GM23248 (cell line): ENCODE data around the gene PTPRO. TPM values are rescaled to one million over a fixed set of nuclear protein-coding genes. Genes with fewer than 3 reads are reported as not detected.

Source experiments
- DNase-seq: peaks from one replicate; pipeline ENCODE4 v3.0.0-alpha.2; 2015
- H2AFZ ChIP-seq: fragments of 200-600 bp; sonication (generic); 2 replicates; pipeline ENCODE4 v1.6.1; 2016; ENCODE audit warnings: antibody characterized with exemption
- H3F3A ChIP-seq: fragments of 200-600 bp; sonication (generic); 2 replicates; pipeline ENCODE4 v1.6.1; 2016; ENCODE audit warnings: mild to moderate bottlenecking, antibody characterized with exemption, mixed run types; ENCODE audit not compliant: insufficient read depth
- H3K27ac ChIP-seq: fragments of 200-600 bp; sonication (generic); 2 replicates; pipeline ENCODE4 v1.5.1; 2016; ENCODE audit warnings: mild to moderate bottlenecking
- H3K27me3 ChIP-seq: fragments of 200-600 bp; sonication (generic); replicated peaks from 2 replicates; pipeline ENCODE4 v1.6.1; 2016; ENCODE audit warnings: mild to moderate bottlenecking; ENCODE audit not compliant: insufficient read depth
- H3K36me3 ChIP-seq: fragments of 200-600 bp; sonication (generic); 2 replicates; pipeline ENCODE4 v1.6.1; 2016; ENCODE audit warnings: low read depth, mild to moderate bottlenecking
- H3K4me1 ChIP-seq: fragments of 200-600 bp; sonication (generic); 2 replicates; pipeline ENCODE4 v1.6.1; 2016; ENCODE audit warnings: mild to moderate bottlenecking; ENCODE audit not compliant: insufficient read depth
- H3K4me2 ChIP-seq: fragments of 200-600 bp; sonication (generic); one replicate; pipeline ENCODE4 v1.6.1; 2016; ENCODE audit warnings: mild to moderate bottlenecking; ENCODE audit not compliant: unreplicated experiment
- H3K4me3 ChIP-seq: fragments of 200-600 bp; sonication (generic); 2 replicates; pipeline ENCODE4 v1.5.1; 2016; ENCODE audit warnings: mild to moderate bottlenecking
- H3K79me2 ChIP-seq: fragments of 200-600 bp; sonication (generic); 2 replicates; pipeline ENCODE4 v1.6.1; 2016; ENCODE audit warnings: mild to moderate bottlenecking; ENCODE audit not compliant: insufficient read depth
- H3K9ac ChIP-seq: fragments of 200-600 bp; sonication (generic); 2 replicates; pipeline ENCODE4 v1.6.1; 2016; ENCODE audit warnings: mild to moderate bottlenecking
- H3K9me2 ChIP-seq: fragments of 200-600 bp; sonication (generic); 2 replicates; pipeline ENCODE4 v1.6.1; 2016; ENCODE audit warnings: mixed run types, mild to moderate bottlenecking, moderate library complexity; ENCODE audit not compliant: insufficient read depth
- H3K9me3 ChIP-seq: fragments of 200-600 bp; sonication (generic); one replicate; pipeline ENCODE4 v1.6.1; 2017; ENCODE audit warnings: low read depth
- H4K20me1 ChIP-seq: fragments of 200-600 bp; sonication (generic); 2 replicates; pipeline ENCODE4 v1.6.0; 2016; ENCODE audit not compliant: insufficient read depth
- EZH2 ChIP-seq: fragments of 200-600 bp; sonication (generic); IDR thresholded peaks from 2 replicates; pipeline ENCODE4 v1.6.1; 2018; ENCODE audit warnings: antibody characterized with exemption, mild to moderate bottlenecking; ENCODE audit not compliant: insufficient read depth, poor library complexity, severe bottlenecking
- EZH2phosphoT487 ChIP-seq: fragments of 200-600 bp; sonication (generic); IDR thresholded peaks from 2 replicates; pipeline ENCODE4 v1.6.1; 2018; ENCODE audit warnings: antibody characterized with exemption, moderate library complexity, mild to moderate bottlenecking, low read depth; ENCODE audit not compliant: insufficient read depth
- WGBS, 2 experiments: methylation state at CpG; one replicate each; pipeline ENCODE4 v1.1.6; 2015 to 2017; ENCODE audit warnings: low lambda C conversion rate in 2 of 2, low coverage in 1 of 2; ENCODE audit errors: missing lambda C conversion rate in 2 of 2; 5-methylcytosine and 5-hydroxymethylcytosine counted together
- in situ Hi-C: fragments of 300-500 bp; cut with MboI; formaldehyde crosslinking; loops from 2 replicates; pipeline ENCODE4 v1.15.0; 2020
- polyA plus RNA-seq: library from polyadenylated mRNA; unstranded; fragments of >200 nt; fragmentation: Nextera tagmentation; extraction: Ambion mirVana; gene quantifications from 2 replicates; pipeline ENCODE4 v1.2.1, GENCODE V29; 2016
- total RNA-seq: library from RNA; depleted of rRNA; stranded (reverse); fragments of >200 nt; shearing (Covaris generic); gene quantifications from 2 replicates; pipeline ENCODE4 v1.2.3, GENCODE V29; 2014

The PTPRO gene
- total and polyA plus RNA-seq, 2 experiments from 2014 or later: 0.22 to 0.24 TPM

GRCh38 chr12:15540469-15540872 lies 218.2 kb downstream of the PTPRO start:
- Histone ChIP-seq H3K4me2 (peak overlapping the region; percentile 34), H3K36me3 (no peaks in the 10 kb centered on the region), H3K9ac (0 out of 2 replicates have a peak overlapping the region, but pooled peaks have one; percentile 1), H3K27me3 (no peaks in the 10 kb centered on the region), H3K79me2 (no peaks in the 10 kb centered on the region), H3K9me3 (no peaks in the 10 kb centered on the region), H3K9me2 (no peaks in the 10 kb centered on the region), H4K20me1 (no peaks in the 10 kb centered on the region), H3K4me3 (peak overlapping the region; percentile 5; the same call in 1 of the 2 replicates), H3K27ac (peak overlapping the region; percentile 56), H2AFZ (no peak overlapping the region), H3K4me1 (peaks cover 40% of the 10 kb centered on the region), H3F3A (peaks cover 35% of the 10 kb centered on the region)
- in situ Hi-C loops: no loop called here
- WGBS, 2 experiments: 0% methylated on average over 1 of the region's 1 CpG
- no peak for TF ChIP-seq EZH2
- TF ChIP-seq EZH2phosphoT487: peak; percentile 39; the same call in 1 of the 2 replicates
- DNase-seq: peak; percentile 76

- peaks cover 29% of the 10 kb centered on the region for H3F3A ChIP-seq
- TF ChIP-seq EZH2 (no peak), EZH2phosphoT487 (no peak)
- H3K9me2 ChIP-seq: no peaks in the 10 kb centered on the region
- DNase-seq: no peak
- H3K27ac ChIP-seq: no peak overlapping the region
- no peak overlapping the region for H3K4me2 ChIP-seq
- H2AFZ ChIP-seq: no peak overlapping the region
- no peaks in the 10 kb centered on the region for H3K36me3 ChIP-seq
- no peaks in the 10 kb centered on the region for H3K27me3 ChIP-seq
- WGBS, 2 experiments: 98 to 100% methylated on average over 3 of the region's 3 CpGs
- no peaks in the 10 kb centered on the region for H3K9me3 ChIP-seq
- no peaks in the 10 kb centered on the region for H3K79me2 ChIP-seq
- in situ Hi-C loops: no loop called here
- no peak overlapping the region for H3K4me3 ChIP-seq
- no peak overlapping the region for H3K9ac ChIP-seq
- H4K20me1 ChIP-seq: no peaks in the 10 kb centered on the region
- H3K4me1 ChIP-seq: peaks cover 40% of the 10 kb centered on the region
These were observed 219.8 kb downstream of the PTPRO start for GRCh38 chr12:15541996-15542631.

- no peak for DNase-seq
- H2AFZ ChIP-seq: no peak overlapping the region
- H3K9me3 ChIP-seq: no peaks in the 10 kb centered on the region
- no peaks in the 10 kb centered on the region for H3K36me3 ChIP-seq
- no peak overlapping the region for H3K4me2 ChIP-seq
- H3K9ac ChIP-seq: no peak overlapping the region
- in situ Hi-C loops: no loop called here
- peaks cover 40% of the 10 kb centered on the region for H3K4me1 ChIP-seq
- no peaks in the 10 kb centered on the region for H3K79me2 ChIP-seq
- 81 to 91% methylated on average over 3 of the region's 3 CpGs for WGBS, 2 experiments
- TF ChIP-seq EZH2: no peak
- peaks cover 23% of the 10 kb centered on the region for H3F3A ChIP-seq
- H3K9me2 ChIP-seq: no peaks in the 10 kb centered on the region
- no peak overlapping the region for H3K27ac ChIP-seq
- H3K27me3 ChIP-seq: no peaks in the 10 kb centered on the region
- no peak overlapping the region for H3K4me3 ChIP-seq
- H4K20me1 ChIP-seq: no peaks in the 10 kb centered on the region
These were observed 221.0 kb downstream of the PTPRO start for GRCh38 chr12:15543347-15543746.

- Histone ChIP-seq H2AFZ (no peak overlapping the region), H3K79me2 (no peaks in the 10 kb centered on the region), H3F3A (peaks cover 17% of the 10 kb centered on the region), H3K4me1 (peaks cover 29% of the 10 kb centered on the region), H3K9ac (no peak overlapping the region), H3K27me3 (no peaks in the 10 kb centered on the region), H3K9me2 (no peaks in the 10 kb centered on the region), H3K4me2 (no peak overlapping the region), H3K4me3 (no peak overlapping the region), H4K20me1 (no peaks in the 10 kb centered on the region), H3K27ac (no peak overlapping the region), H3K36me3 (no peaks in the 10 kb centered on the region), H3K9me3 (no peaks in the 10 kb centered on the region)
- no peak for TF ChIP-seq EZH2phosphoT487
- no peak for TF ChIP-seq EZH2
- DNase-seq: no peak
- in situ Hi-C loops: no loop called here
These were observed 222.3 kb downstream of the PTPRO start for GRCh38 chr12:15544589-15544988.

- WGBS, 2 experiments: 39 to 51% methylated on average over 1 of the region's 1 CpG
- Histone ChIP-seq H3K4me1 (peaks cover 22% of the 10 kb centered on the region), H3K4me2 (no peak overlapping the region), H3K9ac (no peak overlapping the region), H3K27ac (no peak overlapping the region), H3K9me3 (no peaks in the 10 kb centered on the region), H3F3A (peaks cover 11% of the 10 kb centered on the region), H3K27me3 (no peaks in the 10 kb centered on the region), H4K20me1 (no peaks in the 10 kb centered on the region), H3K9me2 (no peaks in the 10 kb centered on the region), H3K79me2 (no peaks in the 10 kb centered on the region), H2AFZ (no peak overlapping the region), H3K4me3 (no peak overlapping the region), H3K36me3 (no peaks in the 10 kb centered on the region)
- in situ Hi-C loops: no loop called here
- TF ChIP-seq EZH2phosphoT487: no peak
- DNase-seq: no peak
These were observed 223.0 kb downstream of the PTPRO start for GRCh38 chr12:15545334-15545733.
